PC-3 (cell line): ENCODE results near the gene ZNF160.

ENCODE experiments used
- CTCF ChIP-seq: fragments of 300-600 bp; sonication (generic); conservative IDR thresholded peaks from 2 replicates; pipeline ENCODE4 v1.5.1; 2017; ENCODE audit warnings: antibody characterized with exemption, low read depth, mild to moderate bottlenecking, low read length
- EZH2 ChIP-seq: fragments of 300-600 bp; sonication (generic); IDR thresholded peaks from one replicate; pipeline ENCODE4 v1.6.1; 2017; ENCODE audit warnings: antibody characterized with exemption, mild to moderate bottlenecking, low read length; ENCODE audit not compliant: unreplicated experiment

- TF ChIP-seq CTCF (no peak), EZH2 (no peak)
These were observed 37.1 kb upstream of the ZNF160 start for GRCh38 chr19:53140351-53140750.
